EL (cell line): ENCODE results near the gene GAP43.
"Not testable (repeated sequence)": the region's sequence is repeated elsewhere in the genome, so short reads cannot be mapped to it uniquely, and the experiment has no call there.

ENCODE experiments used
- DNase-seq: peaks from one replicate; pipeline ENCODE4 v3.0.0-alpha.2; 2016

GAP43 gene

DNA sequence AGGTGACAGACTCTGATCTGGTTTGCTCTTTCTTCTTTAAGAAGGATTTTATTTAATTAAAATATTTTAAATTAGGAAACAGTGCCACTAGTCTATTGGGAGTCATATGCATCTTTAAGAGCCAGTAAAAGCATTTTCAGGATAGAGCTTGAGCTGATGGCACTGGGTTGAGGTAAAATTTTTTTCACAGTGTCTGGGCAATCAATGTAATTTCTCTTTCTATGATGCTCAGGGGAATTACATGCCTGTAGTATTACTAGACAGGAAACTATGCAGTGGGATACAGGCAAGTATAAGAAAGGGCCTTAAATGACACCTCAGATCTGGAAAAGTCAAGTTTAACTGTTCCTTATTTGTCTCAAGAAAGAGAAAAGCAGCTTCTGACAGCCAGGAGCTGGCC lies 76.4 kb downstream of the GAP43 start:
- peak; percentile 26 for DNase-seq

DNA sequence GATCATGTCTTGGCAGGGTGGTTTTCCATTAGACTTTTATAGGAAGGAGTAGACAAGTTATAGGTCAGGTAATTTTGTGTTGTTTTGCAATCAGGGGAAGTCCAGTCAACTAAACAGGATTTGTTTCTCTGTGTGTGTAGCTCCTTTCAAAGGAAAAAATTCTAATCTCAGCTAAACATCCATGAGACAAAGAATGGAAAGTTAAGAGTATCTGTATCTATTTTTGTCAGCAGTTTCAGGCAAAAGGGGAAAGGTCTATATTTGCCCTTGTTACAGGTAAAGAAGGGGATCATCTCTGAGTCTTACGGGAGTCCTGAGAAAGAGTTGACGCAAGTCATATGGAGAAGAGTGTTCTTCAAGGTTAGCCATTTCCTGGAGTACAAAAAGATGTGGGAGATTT lies 79.3 kb downstream of the GAP43 start:
- DNase-seq, result no peak

GRCh38 chr3:115704661-115705338 lies 81.5 kb downstream of the GAP43 start:
- DNase-seq, result no peak

DNA sequence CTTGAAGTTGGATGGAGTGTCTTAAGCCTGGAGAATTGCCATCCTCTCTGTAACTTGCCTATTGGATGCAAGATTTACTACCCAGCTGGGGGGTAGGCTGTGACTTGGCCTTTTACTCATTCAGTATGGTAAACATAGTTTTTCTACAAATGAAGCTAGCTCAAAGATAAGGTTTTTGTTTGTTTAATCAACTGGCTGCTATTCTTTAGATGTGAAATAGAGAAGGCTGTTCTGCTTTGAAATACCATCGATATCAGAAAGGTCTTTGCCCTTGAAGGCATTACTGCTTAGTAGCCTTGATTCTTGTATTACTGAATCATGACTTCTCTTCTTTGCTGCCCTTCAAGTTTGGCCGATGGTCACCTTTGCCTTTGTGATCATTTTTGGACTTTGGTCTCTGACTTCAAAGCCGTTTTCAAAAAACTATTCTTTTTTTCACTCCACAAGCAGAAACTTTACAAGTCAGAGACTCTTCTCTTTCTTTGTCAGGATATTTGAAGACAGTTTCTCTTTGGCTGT lies 83.1 kb downstream of the GAP43 start:
- no peak for DNase-seq

DNA sequence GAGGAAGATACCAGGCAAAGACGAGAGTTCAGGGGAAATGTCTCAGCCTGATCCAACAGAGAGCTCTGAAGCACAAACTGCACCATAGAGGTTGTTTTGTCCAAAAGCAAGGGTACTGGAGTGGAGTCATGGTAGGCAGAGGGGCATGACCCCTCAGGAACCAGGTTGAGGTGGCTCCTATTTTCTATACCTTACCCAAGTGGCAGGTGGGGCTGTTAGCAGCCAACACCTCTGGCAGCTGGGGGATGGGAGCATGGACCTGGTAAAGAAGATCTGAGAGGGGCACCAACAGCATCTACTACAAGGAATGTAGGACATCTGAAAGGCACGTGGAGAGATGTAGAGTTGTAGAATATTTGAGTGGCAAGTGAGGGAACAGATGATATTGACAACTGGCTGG lies 85.2 kb downstream of the GAP43 start:
- DNase-seq, result no peak

DNA sequence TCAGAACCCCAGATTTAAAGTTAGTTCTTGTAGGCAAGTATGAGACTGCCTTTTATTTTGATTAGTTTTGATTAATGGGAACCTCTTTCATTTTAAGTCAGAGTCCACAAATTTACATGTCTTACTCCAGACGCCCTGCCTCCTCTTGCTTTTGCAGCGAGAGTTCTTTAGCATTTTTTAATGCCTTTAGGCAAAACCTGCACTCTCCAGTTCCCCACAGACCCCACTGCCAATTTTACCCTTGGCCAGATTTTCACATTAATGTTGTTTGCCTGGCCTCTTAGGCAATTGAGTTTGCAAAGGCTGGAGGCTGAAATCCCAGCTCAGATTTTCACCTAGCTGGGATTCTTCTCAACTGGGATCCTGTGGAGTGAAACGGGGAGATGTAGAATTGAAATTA lies 85.8 kb downstream of the GAP43 start:
- no peak for DNase-seq

- DNase-seq, result no peak
Observed at GRCh38 chr3:115709931-115710330, 86.6 kb downstream of the GAP43 start.

- peak; percentile 18 for DNase-seq
Observed at GRCh38 chr3:115710799-115711198, 87.5 kb downstream of the GAP43 start.

- DNase-seq, result no peak
Observed at GRCh38 chr3:115712871-115713270, 89.6 kb downstream of the GAP43 start.

DNA sequence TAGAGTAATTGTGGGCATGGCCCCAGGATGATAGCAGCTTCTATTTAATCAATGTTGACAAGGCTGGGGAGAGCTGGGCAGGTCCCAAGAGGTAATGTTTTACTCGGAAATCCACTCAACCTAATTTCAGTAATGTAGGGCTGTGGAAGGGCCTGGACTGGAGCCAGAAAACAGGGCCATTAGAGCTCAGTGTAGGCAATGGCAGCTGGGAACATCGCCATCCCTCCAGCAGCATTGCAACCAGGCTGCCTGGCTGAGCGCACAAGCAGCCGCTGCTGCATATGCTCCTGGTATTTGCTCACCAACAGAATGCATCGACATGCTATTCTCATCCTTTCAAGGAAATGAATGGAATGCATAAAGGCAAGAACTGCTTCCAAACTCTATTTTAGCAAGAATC lies 90.0 kb downstream of the GAP43 start:
- no peak for DNase-seq

GRCh38 chr3:115715241-115715745 lies 92.0 kb downstream of the GAP43 start:
- no peak for DNase-seq

DNA sequence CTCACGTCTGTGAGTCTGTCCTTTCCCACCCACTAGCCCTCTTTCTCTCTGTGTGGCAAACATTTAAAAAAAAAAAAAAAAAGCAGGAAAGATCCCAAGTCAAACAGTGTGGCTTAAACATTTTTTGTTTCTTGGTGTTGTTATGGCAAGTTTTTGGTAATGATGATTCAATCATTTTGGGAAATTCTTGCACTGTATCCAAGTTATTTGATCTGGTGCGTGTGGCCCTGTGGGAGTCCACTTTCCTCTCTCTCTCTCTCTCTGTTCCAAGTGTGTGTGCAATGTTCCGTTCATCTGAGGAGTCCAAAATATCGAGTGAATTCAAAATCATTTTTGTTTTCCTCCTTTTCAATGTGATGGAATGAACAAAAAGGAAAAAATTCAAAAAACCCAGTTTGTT lies 97.7 kb downstream of the GAP43 start:
- no peak for DNase-seq

- DNase-seq, result no peak
Observed at GRCh38 chr3:115725800-115726199, 102.5 kb downstream of the GAP43 start.

GRCh38 chr3:115727135-115727534 lies 103.8 kb downstream of the GAP43 start:
- DNase-seq, result no peak

GRCh38 chr3:115728013-115728412 lies 104.7 kb downstream of the GAP43 start:
- no peak for DNase-seq

- not testable (repeated sequence) for DNase-seq
Observed at GRCh38 chr3:115736341-115736740, 113.0 kb downstream of the GAP43 start.

DNA sequence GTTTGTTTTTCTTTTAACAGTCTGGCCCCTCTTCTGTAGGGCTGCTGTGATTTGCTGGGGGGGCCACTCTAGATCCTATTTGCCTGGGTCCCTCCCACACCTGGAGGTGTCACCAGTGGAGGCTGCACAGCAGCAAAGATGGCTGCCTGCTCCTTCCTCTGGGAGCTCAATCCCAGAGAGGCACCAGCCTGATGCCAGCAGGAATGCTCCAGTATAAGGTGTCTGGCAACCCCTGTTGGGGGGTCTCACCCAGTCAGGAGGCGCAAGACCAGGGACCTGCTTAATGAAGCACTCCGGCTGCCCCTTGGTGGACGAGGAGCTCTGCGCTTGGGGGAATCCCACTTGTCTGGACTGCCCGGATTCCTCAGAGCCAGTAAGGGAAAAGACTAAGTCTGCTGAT lies 118.3 kb downstream of the GAP43 start:
- no peak for DNase-seq

DNA sequence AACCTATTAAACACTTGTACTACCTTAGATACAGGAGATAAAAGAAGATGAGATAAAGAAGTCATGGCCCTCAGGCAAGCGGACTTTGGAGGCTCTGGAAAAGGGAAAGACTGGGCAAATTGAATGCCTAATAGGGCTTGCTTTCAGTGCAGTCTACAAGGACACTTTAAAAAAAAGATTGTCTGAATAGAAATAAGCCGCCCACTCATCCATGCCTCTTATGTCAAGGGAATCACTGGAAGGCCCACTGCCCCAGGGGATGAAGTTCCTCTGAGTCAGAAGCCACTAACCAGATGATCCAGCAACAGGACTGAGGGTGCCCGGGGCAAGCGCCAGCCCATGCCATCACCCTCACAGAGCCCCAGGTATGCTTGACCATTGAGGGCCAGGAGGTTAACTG lies 121.2 kb downstream of the GAP43 start:
- peak; percentile 58 for DNase-seq

DNA sequence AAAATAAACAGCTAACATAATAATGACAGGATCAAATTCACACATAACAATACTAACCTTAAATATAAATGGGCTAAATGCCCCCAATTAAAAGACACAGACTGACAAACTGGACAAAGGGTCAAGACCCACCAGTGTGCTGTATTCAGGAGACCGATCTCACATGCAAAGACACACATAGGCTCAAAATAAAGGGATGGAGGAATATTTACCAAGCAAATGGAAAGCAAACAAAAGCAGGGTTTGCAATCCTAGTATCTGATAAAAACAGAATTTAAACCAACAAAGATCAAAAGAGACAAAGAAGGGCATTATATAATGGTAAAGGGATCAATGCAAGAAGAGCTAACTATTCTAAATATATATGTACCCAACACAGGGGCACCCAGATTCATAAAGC lies 129.7 kb downstream of the GAP43 start:
- not testable (repeated sequence) for DNase-seq

DNA sequence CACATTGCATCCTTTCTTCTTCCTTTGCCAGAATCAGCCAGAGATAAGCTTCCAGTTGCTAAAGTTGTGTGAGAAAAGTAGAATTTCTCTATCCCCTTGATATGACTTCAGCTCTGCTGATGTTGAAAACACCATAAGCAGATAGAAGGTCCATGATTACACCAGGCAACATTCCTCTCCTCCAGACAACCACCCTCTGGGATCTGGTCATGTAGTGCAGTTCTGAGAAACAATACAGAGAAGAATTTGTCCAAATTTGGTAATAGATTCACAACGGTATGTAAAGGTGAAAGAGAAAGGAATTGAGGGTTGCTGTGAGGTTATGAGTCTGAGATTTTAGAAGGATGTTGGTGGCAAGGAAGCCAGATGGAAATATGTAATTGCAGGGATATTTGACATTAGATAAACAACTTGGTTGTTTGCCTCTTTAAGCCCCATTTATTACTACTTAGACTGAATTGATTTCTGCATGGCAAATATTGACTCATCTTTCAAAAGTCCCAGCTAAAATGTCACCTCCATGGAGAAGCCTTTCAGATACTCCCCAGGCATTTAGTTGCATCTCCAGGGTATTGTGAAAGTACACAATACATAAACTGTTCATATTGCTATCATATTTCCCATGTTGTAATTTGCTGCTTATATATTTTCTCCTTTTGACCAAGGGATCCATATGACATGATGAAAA lies 134.9 kb downstream of the GAP43 start:
- no peak for DNase-seq

DNA sequence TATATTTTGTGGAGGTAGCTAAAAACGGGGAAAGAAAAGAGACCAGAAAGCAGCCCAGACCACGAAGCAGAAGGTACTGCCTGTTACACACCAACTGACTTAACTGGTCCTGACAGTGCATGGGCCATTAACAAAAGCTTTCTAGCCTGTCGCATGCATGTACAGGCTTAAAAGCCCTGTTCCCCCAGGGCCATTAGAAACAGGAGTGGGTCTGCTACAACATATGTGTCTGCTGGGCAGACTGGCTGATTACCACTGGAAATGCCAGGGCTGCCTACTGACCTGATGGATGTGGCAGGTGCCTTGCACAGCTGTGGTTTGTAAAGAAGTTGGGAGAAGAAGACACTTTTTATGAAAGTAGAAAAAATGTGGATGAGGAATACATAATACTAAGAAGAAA lies 137.4 kb downstream of the GAP43 start:
- no peak for DNase-seq

GRCh38 chr3:115761927-115762305 lies 138.6 kb downstream of the GAP43 start:
- DNase-seq, result no peak

- DNase-seq, result peak; percentile 41
Observed at GRCh38 chr3:115766587-115767482, 143.5 kb downstream of the GAP43 start.
